ENCODE measurements around the gene ESRRG. TPM values are rescaled to one million over a fixed set of nuclear protein-coding genes. Genes with fewer than 3 reads are reported as not detected.

Gene ESRRG
- total RNA-seq, 4 donors from 2014 or later, result 13.4 to 24.8 (median 18.9) TPM

GRCh38 chr1:216758161-216758560, 34.9 kb upstream of the ESRRG start:
- WGBS, 2 donors, result 78 to 82% methylated on average over 8 of the region's 8 CpGs
- DNase-seq, result no peak
- Histone ChIP-seq H3K4me3 (replicated peaks in 1 of 3) (no peak overlapping the region), H3K9me3 (no peaks in the 10 kb centered on the region), H3K4me1 (no peaks in the 10 kb centered on the region), H3K27ac (no peak overlapping the region), H3K36me3 (no peaks in the 10 kb centered on the region), H3K27me3 (no peaks in the 10 kb centered on the region)
- intact Hi-C loops (cut with DNase I), result no loop called here
- TF ChIP-seq POLR2A (IDR thresholded peaks at IDR 0.05) (no peak), CTCF (IDR thresholded peaks at IDR 0.05) (no peak)

GRCh38 chr1:216757110-216757509, 33.9 kb upstream of the ESRRG start:
- no peak for TF ChIP-seq POLR2A (IDR thresholded peaks at IDR 0.05)
- TF ChIP-seq CTCF (IDR thresholded peaks at IDR 0.05), result no peak
- no peak overlapping the region for H3K27ac ChIP-seq
- 87 to 91% methylated on average over 1 of the region's 1 CpG for WGBS, 2 donors
- H3K36me3 ChIP-seq, result no peaks in the 10 kb centered on the region
- no peak overlapping the region for H3K4me3 ChIP-seq (replicated peaks in 1 of 3)
- H3K9me3 ChIP-seq, result no peaks in the 10 kb centered on the region
- no peaks in the 10 kb centered on the region for H3K4me1 ChIP-seq
- no peaks in the 10 kb centered on the region for H3K27me3 ChIP-seq
- no peak for DNase-seq
- intact Hi-C loops (cut with DNase I), result no loop called here

GRCh38 chr1:216750961-216751360, 27.7 kb upstream of the ESRRG start:
- intact Hi-C loops (cut with DNase I), result no loop called here

DNA sequence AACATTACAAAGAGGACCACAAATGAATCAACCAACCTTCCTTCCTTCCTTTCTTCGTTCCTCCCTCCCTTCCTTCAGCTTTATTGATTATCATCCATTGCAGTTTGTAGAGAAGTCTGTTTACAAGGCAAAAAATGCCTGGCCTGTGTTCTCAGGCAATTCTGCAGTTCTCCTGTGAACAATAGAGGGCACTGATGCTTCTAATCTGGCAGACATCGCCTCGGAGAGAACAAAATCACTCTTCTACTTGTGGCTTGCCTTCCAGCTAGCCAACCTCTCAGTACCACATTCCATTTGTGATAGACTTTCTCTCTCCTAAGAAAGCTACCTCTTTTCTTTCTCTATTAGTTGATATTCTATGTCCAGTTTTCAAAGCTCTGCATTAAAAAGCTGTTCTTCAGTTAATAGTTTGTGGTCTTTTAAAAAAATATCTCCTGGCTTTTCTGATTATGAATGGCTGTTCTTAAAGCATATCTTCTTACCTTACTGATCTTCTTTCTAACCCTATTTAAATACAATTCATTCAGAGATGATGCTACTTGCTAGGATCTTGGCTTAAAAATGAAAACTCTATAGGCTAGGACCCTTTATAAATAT, 26.9 kb upstream of the ESRRG start:
- Histone ChIP-seq H3K27ac (no peak overlapping the region), H3K9me3 (no peaks in the 10 kb centered on the region), H3K4me3 (replicated peaks in 1 of 3) (no peak overlapping the region), H3K36me3 (no peaks in the 10 kb centered on the region), H3K4me1 (no peaks in the 10 kb centered on the region), H3K27me3 (no peaks in the 10 kb centered on the region)
- 4 to 7% methylated on average over 3 of the region's 3 CpGs for WGBS, 2 donors
- peak; percentile 39 to 46 for DNase-seq
- no peak for TF ChIP-seq POLR2A (IDR thresholded peaks at IDR 0.05)
- TF ChIP-seq CTCF (IDR thresholded peaks at IDR 0.05), result peak; percentile 17 to 86 (median 71)
- intact Hi-C loops (cut with DNase I), result no loop called here

More at GRCh38 chr1:216750961-216751360, 27.7 kb upstream of the ESRRG start:
- Histone ChIP-seq H3K27ac (no peak overlapping the region), H3K36me3 (no peaks in the 10 kb centered on the region), H3K27me3 (no peaks in the 10 kb centered on the region), H3K4me3 (replicated peaks in 1 of 3) (no peak overlapping the region), H3K9me3 (no peaks in the 10 kb centered on the region), H3K4me1 (no peaks in the 10 kb centered on the region)
- no peak for DNase-seq
- TF ChIP-seq CTCF (IDR thresholded peaks at IDR 0.05), result no peak
- no peak for TF ChIP-seq POLR2A (IDR thresholded peaks at IDR 0.05)
- WGBS, 2 donors, result 92 to 96% methylated on average over 2 of the region's 2 CpGs

DNA sequence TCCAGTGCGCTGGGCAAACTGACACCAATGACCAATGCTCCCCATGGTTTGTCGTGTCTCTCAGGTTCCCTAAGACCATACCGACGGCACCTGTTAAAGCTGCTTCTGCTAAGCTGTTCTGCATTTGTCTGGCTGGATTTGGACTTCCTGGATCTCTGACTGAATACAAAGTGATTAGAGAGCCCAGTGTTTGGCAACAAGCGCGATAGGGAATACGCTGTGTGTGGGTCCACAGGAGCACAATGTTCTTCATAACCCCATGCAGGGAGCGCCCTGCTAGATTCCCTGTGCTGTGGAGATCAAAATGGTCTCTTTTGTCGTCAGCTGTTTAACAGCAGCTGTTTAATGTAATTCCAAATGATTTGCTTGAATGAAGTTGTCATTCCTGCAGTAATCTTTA, 26.0 kb upstream of the ESRRG start:
- H3K4me1 ChIP-seq, result no peaks in the 10 kb centered on the region
- TF ChIP-seq POLR2A (IDR thresholded peaks at IDR 0.05) (no peak), CTCF (IDR thresholded peaks at IDR 0.05) (no peak)
- H3K9me3 ChIP-seq, result no peaks in the 10 kb centered on the region
- WGBS, 2 donors, result 87 to 93% methylated on average over 9 of the region's 9 CpGs
- H3K27me3 ChIP-seq, result no peaks in the 10 kb centered on the region
- H3K27ac ChIP-seq, result no peak overlapping the region
- intact Hi-C loops (cut with DNase I), result no loop called here
- no peak overlapping the region for H3K4me3 ChIP-seq (replicated peaks in 1 of 3)
- no peak for DNase-seq
- H3K36me3 ChIP-seq, result no peaks in the 10 kb centered on the region

All from thyroid gland (tissue), 4 donors.